ENCODE data around the gene GAGE10. TPM values are rescaled to one million over a fixed set of nuclear protein-coding genes. Genes with fewer than 3 reads are reported as not detected.
A peak's percentile ranks its signal among the peaks of the same experiment; 100 is the strongest.

GAGE10 gene
- total RNA-seq, 4 donors from 2014 or later = not detected

GRCh38 chrX:49269767-49270248, 33.6 kb upstream of the GAGE10 start, which contains the start of gene PPP1R3F:
PPP1R3F (plus strand) TSS chrX:49269793; CDS start chrX:49269870, 77 bp downstream.
- Histone ChIP-seq H3K36me3 (no peaks in the 10 kb centered on the region), H3K9me3 (no peaks in the 10 kb centered on the region), H3K27me3 (no peaks in the 10 kb centered on the region), H3K27ac (peak within 1 kb of the TSS; percentile 79 to 90 (median 84)), H3K4me3 (replicated peaks in 1 of 3) (peak within 1 kb of the TSS in 2 of 3 donors; percentile 27 to 52), H3K4me1 (peaks cover 6 to 21% of the 10 kb centered on the region in 2 donors)
- DNase-seq = no peak
- TF ChIP-seq, protein P1, sequence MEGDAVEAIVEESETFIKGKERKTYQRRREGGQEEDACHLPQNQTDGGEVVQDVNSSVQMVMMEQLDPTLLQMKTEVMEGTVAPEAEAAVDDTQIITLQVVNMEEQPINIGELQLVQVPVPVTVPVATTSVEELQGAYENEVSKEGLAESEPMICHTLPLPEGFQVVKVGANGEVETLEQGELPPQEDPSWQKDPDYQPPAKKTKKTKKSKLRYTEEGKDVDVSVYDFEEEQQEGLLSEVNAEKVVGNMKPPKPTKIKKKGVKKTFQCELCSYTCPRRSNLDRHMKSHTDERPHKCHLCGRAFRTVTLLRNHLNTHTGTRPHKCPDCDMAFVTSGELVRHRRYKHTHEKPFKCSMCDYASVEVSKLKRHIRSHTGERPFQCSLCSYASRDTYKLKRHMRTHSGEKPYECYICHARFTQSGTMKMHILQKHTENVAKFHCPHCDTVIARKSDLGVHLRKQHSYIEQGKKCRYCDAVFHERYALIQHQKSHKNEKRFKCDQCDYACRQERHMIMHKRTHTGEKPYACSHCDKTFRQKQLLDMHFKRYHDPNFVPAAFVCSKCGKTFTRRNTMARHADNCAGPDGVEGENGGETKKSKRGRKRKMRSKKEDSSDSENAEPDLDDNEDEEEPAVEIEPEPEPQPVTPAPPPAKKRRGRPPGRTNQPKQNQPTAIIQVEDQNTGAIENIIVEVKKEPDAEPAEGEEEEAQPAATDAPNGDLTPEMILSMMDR (IDR thresholded peaks at IDR 0.05) = no peak
- peak in 1 of 2 donors; percentile 83 for TF ChIP-seq POLR2A (IDR thresholded peaks at IDR 0.05)
- intact Hi-C loops (cut with DNase I) = no loop called here
- WGBS, 2 donors = no CpG with 5 or more reads among the region's 70 CpGs

DNA sequence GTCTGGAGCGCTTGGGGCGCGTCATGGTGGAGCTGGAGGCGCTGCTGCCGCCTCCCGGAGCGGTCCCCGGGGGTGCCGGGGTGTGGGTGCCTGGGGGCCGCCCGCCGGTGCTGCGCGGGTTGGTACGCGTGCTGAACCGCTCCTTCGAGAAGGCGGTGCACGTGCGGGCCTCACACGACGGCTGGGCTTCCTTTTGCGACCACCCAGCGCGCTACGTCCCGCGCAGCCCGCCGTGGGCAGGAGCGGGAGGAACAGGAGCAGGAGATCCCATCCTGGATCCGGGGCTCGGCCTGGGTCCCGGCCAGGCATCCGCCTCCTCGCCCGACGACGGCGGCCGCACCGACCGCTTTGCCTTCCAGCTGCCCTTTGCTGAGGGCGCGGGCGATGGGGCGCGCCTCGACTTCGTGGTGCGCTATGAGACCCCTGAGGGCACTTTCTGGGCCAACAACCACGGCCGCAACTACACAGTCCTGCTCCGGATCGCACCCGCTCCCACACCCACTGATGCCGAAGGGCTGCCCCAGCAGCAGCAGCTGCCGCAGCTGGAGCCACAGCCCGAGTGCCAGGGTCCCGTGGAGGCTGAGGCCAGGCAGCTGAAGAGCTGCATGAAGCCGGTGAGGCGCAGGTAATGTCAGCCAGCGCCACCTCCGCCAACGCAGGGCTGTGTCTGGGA, 33.1 kb upstream of the GAGE10 start:
- no peak for TF ChIP-seq POLR2A (IDR thresholded peaks at IDR 0.05)
- TF ChIP-seq, protein P1 (IDR thresholded peaks at IDR 0.05) = no peak
- intact Hi-C loops (cut with DNase I) = no loop called here
- 97% methylated on average over 7 of the region's 66 CpGs; no CpG with 5 or more reads in 1 of the 2 donors for WGBS, 2 donors
- peak overlapping the region; percentile 76 to 90 (median 79) for H3K27ac ChIP-seq
- DNase-seq = no peak
- peak overlapping the region in 2 of 3 donors; percentile 27 to 52 for H3K4me3 ChIP-seq (replicated peaks in 1 of 3)
- H3K27me3 ChIP-seq = no peaks in the 10 kb centered on the region
- peaks cover 6 to 21% of the 10 kb centered on the region in 2 donors for H3K4me1 ChIP-seq
- no peaks in the 10 kb centered on the region for H3K9me3 ChIP-seq
- H3K36me3 ChIP-seq = no peaks in the 10 kb centered on the region

GRCh38 chrX:49271341-49271740, 32.1 kb upstream of the GAGE10 start:
- intact Hi-C loops (cut with DNase I) = no loop called here
- Histone ChIP-seq H3K27me3 (no peaks in the 10 kb centered on the region), H3K4me3 (replicated peaks in 1 of 3) (no peak overlapping the region), H3K9me3 (no peaks in the 10 kb centered on the region), H3K36me3 (no peaks in the 10 kb centered on the region), H3K4me1 (peaks cover 6 to 21% of the 10 kb centered on the region in 2 donors), H3K27ac (peak overlapping the region in 1 of 3 donors; percentile 79)
- no peak for TF ChIP-seq POLR2A (IDR thresholded peaks at IDR 0.05)
- TF ChIP-seq, protein P1 (IDR thresholded peaks at IDR 0.05) = no peak
- DNase-seq = peak; percentile 14 to 19
- WGBS, 2 donors = 17 to 71% methylated on average over 2 of the region's 2 CpGs

DNA sequence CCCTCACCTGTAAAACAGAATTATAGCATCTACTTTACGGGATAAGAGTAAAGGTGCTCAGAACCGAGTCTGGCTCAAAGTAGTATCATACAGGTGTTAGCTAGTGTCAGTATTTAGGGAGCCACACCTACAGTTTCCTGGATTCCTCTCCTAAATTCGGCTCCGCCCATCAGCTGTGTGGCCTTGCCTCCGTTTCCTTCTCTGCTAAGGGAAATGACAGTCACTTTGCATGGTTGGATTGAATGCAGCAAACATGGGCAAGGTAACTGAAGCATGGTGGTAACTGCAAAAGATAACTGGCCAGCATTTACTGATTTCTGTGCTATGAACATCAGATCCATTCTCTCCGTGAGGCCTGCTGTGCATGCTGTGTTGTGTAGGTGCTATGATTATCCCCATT, 31.0 kb upstream of the GAGE10 start:
- intact Hi-C loops (cut with DNase I) = no loop called here
- Histone ChIP-seq H3K27ac (no peak overlapping the region), H3K36me3 (no peaks in the 10 kb centered on the region), H3K4me1 (peaks cover 12 to 28% of the 10 kb centered on the region in 2 donors), H3K4me3 (replicated peaks in 1 of 3) (no peak overlapping the region), H3K27me3 (no peaks in the 10 kb centered on the region), H3K9me3 (no peaks in the 10 kb centered on the region)
- TF ChIP-seq, protein P1 (IDR thresholded peaks at IDR 0.05) = no peak
- TF ChIP-seq POLR2A (IDR thresholded peaks at IDR 0.05) = no peak
- DNase-seq = no peak
- 62 to 71% methylated on average over 6 of the region's 6 CpGs for WGBS, 2 donors

GRCh38 chrX:49273181-49273727, 30.2 kb upstream of the GAGE10 start:
- no peak overlapping the region for H3K27ac ChIP-seq
- H3K27me3 ChIP-seq = no peaks in the 10 kb centered on the region
- no peak overlapping the region for H3K4me3 ChIP-seq (replicated peaks in 1 of 3)
- DNase-seq = no peak
- peaks cover 16 to 35% of the 10 kb centered on the region in 2 donors for H3K4me1 ChIP-seq
- intact Hi-C loops (cut with DNase I) = no loop called here
- H3K36me3 ChIP-seq = no peaks in the 10 kb centered on the region
- WGBS, 2 donors = 35 to 40% methylated on average over 7 to 8 of the region's 8 CpGs
- TF ChIP-seq, protein P1 (IDR thresholded peaks at IDR 0.05) = no peak
- no peak for TF ChIP-seq POLR2A (IDR thresholded peaks at IDR 0.05)
- H3K9me3 ChIP-seq = no peaks in the 10 kb centered on the region
